Lower lobe of right lung (tissue), 2 donors: ENCODE measurements around the gene MCF2L. TPM values are rescaled to one million over a fixed set of nuclear protein-coding genes. Genes with fewer than 3 reads are reported as not detected.

Source experiments
- ATAC-seq, 2 donors: fragments of 200-7000 bp; cut with Tn5 transposase; one replicate each; pipeline ENCODE4 v1.9.1; 2020 to 2022; ENCODE audit warnings: mild to moderate bottlenecking in 2 of 2, moderate library complexity in 2 of 2
- DNase-seq: peaks from one replicate; pipeline ENCODE4 v3.0.0-alpha.2; 2020
- H3K27ac ChIP-seq: fragments of 200-600 bp; one replicate; pipeline ENCODE4 v1.8.0; 2022
- H3K27me3 ChIP-seq: fragments of 200-600 bp; one replicate; pipeline ENCODE4 v1.8.0; 2022; ENCODE audit warnings: low read depth
- H3K36me3 ChIP-seq: fragments of 200-600 bp; one replicate; pipeline ENCODE4 v1.8.0; 2022; ENCODE audit warnings: mild to moderate bottlenecking
- H3K4me1 ChIP-seq: fragments of 200-600 bp; one replicate; pipeline ENCODE4 v1.8.0; 2022
- H3K4me3 ChIP-seq: fragments of 200-600 bp; one replicate; pipeline ENCODE4 v1.8.0; 2022; ENCODE audit warnings: mild to moderate bottlenecking
- H3K9me3 ChIP-seq: fragments of 200-600 bp; one replicate; pipeline ENCODE4 v1.8.0; 2022
- CTCF ChIP-seq: fragments of 200-600 bp; IDR thresholded peaks from one replicate; pipeline ENCODE4 v1.8.0; 2022; ENCODE audit warnings: antibody characterized with exemption, mild to moderate bottlenecking
- intact Hi-C: fragments of 100-400 bp; cut with DNase I; formaldehyde crosslinking; loops from one replicate; pipeline ENCODE4 v1.11.0; 2022
- long read RNA-seq: library from polyadenylated mRNA; unstranded; transcript quantifications from one replicate; pipeline ENCODE4 v2.0.0, GENCODE V29; 2021
- total RNA-seq: library from RNA; stranded (reverse); fragmentation: NEBNext Ultra II Directional; extraction: Animal tissue kit (Norgen Biotek cat#: 25700); gene quantifications from one replicate; pipeline ENCODE4 v1.2.1, GENCODE V29; 2021
- donor health status: DM: no; HTN: yes; CAD: no; lungs with severe emphysema.

Gene MCF2L
- 42.4 TPM for total RNA-seq
- long read RNA-seq, partial matches to known transcripts = 11 of 30 reads
- long read RNA-seq, other reads (novel, unspliced or antisense) = 18 of 30 reads

- DNase-seq (peak; percentile 66), ATAC-seq (peak; percentile 86 to 91)
- no peak for TF ChIP-seq CTCF
- intact Hi-C loops = no loop called here
- Histone ChIP-seq H3K4me1 (peaks cover 19% of the 10 kb centered on the region), H3K27ac (peak within 1 kb of the TSS; percentile 79), H3K27me3 (peaks cover 7% of the 10 kb centered on the region), H3K36me3 (no peaks in the 10 kb centered on the region), H3K4me3 (peak within 1 kb of the TSS; percentile 60), H3K9me3 (no peaks in the 10 kb centered on the region)
Measured at GRCh38 chr13:112968910-112969691, at the start of gene MCF2L. Gene MCF2L, plus strand, starts transcription at chr13:112969214. Its CDS starts 166 bp downstream, at chr13:112969380.

GRCh38 chr13:112923962-112924361 is 45.1 kb upstream of the MCF2L start:
- H3K9me3 ChIP-seq = peaks cover 4% of the 10 kb centered on the region
- no peaks in the 10 kb centered on the region for H3K36me3 ChIP-seq
- peaks cover 5% of the 10 kb centered on the region for H3K4me1 ChIP-seq
- intact Hi-C loops = no loop called here
- no peaks in the 10 kb centered on the region for H3K27me3 ChIP-seq
- DNase-seq (no peak), ATAC-seq (no peak)
- no peak overlapping the region for H3K4me3 ChIP-seq
- no peak for TF ChIP-seq CTCF
- no peak overlapping the region for H3K27ac ChIP-seq

GRCh38 chr13:112924365-112924764 is 44.6 kb upstream of the MCF2L start:
- ATAC-seq (no peak), DNase-seq (no peak)
- Histone ChIP-seq H3K36me3 (no peaks in the 10 kb centered on the region), H3K27ac (no peak overlapping the region), H3K9me3 (peaks cover 4% of the 10 kb centered on the region), H3K4me3 (no peak overlapping the region), H3K4me1 (peaks cover 9% of the 10 kb centered on the region), H3K27me3 (peaks cover 2% of the 10 kb centered on the region)
- TF ChIP-seq CTCF = no peak
- intact Hi-C loops = no loop called here

- intact Hi-C loops = no loop called here
Measured at GRCh38 chr13:112926003-112926402, 43.0 kb upstream of the MCF2L start.

GRCh38 chr13:112926993-112927392 is 42.0 kb upstream of the MCF2L start:
- ATAC-seq = no peak
- Histone ChIP-seq H3K27me3 (peaks cover 5% of the 10 kb centered on the region), H3K9me3 (peaks cover 4% of the 10 kb centered on the region), H3K4me3 (no peak overlapping the region), H3K27ac (no peak overlapping the region), H3K36me3 (no peaks in the 10 kb centered on the region), H3K4me1 (peaks cover 17% of the 10 kb centered on the region)
- intact Hi-C loops = no loop called here
- no peak for DNase-seq
- TF ChIP-seq CTCF = no peak

More at GRCh38 chr13:112926003-112926402, 43.0 kb upstream of the MCF2L start:
- no peaks in the 10 kb centered on the region for H3K36me3 ChIP-seq
- peaks cover 17% of the 10 kb centered on the region for H3K4me1 ChIP-seq
- DNase-seq (no peak), ATAC-seq (no peak)
- peaks cover 4% of the 10 kb centered on the region for H3K9me3 ChIP-seq
- no peak overlapping the region for H3K4me3 ChIP-seq
- H3K27ac ChIP-seq = no peak overlapping the region
- peaks cover 5% of the 10 kb centered on the region for H3K27me3 ChIP-seq
- TF ChIP-seq CTCF = no peak
